Inflammatory macrophage treated with lipopolysaccharide for 4 hours (primary cell): ENCODE data around the gene PEMT.
"Not testable (repeated sequence)": the region's sequence is repeated elsewhere in the genome, so short reads cannot be mapped to it uniquely, and the experiment has no call there.

ENCODE experiments used
- DNase-seq: peaks from one replicate; pipeline ENCODE4 v3.0.0-alpha.2; 2020

PEMT gene

DNA sequence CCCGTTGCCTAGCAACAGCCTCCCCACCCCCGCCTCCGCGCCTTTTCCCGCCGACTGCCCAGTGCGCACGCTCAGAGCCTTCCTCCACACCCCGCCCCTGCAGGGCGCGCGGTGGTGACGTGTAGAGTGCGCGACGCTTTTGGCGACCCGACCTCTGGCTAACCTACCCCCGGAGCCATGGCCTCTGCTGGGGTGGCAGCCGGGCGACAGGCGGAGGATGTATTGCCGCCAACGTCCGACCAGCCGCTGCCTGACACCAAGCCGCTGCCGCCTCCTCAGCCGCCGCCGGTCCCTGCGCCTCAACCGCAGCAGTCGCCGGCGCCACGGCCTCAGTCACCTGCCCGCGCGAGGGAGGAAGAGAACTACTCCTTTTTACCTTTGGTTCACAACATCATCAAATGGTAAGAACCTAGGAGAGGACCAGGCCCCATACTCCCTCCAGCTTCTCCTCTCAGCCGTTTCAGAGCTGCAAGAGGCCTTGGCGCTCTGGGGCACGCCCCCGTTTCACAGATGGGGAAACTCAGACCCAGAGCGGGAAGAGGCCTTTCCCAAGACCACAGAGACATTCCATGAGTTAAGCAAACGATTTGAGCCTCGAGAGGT is 114.5 kb downstream of the PEMT start, which contains the start of gene MED9:
Gene MED9, plus strand, starts transcription at position 136 of the 603 bp plus-strand sequence. Its CDS starts 42 bp downstream, at position 178.
- DNase-seq = peak; percentile 93

DNA sequence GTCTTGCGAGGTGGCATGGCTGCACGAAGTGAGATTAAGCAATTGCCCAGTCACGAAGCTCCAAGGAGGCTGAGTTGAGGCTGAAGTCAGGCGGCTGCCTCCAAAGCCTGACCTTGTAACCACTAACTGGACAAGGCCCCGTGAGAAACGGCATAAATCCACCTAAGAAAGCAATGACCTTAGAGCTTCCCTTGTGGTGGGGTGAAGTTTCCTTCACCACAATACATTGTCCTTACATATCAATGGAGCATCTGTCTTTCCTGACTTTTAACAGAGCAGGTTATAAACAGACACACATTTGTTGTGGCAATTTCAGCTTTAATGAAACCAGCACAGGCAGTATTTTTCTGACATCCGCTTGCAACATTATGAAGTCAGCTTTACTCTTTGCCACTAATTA is 117.2 kb downstream of the PEMT start:
- no peak for DNase-seq

DNA sequence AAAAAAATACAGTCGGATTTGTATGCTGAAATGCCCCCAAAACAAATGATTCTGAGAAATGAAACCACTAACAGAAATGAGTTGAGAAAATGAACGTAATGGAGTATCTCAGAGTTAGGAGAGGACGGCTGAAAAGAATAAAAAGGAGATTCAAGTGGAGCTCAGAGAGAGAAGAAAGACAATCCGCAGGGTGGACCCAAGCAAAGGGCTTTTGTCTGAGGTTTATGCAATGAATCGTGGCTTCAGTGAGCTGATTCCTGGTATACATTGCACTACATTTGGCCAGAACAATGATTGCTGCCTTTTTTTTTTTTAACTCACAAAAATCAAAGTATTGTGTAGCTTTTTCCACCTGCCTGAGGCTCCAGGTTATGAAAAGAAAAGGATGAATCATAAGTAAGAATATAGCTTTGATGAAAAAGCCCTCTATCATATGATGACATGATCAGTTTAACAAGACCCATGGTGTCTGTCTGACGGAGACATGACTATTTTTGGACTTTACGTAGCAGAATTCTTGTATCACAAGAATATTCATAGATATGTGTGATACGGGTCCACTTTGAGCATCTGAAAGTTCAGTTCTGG is 119.1 kb downstream of the PEMT start:
- DNase-seq = no peak

DNA sequence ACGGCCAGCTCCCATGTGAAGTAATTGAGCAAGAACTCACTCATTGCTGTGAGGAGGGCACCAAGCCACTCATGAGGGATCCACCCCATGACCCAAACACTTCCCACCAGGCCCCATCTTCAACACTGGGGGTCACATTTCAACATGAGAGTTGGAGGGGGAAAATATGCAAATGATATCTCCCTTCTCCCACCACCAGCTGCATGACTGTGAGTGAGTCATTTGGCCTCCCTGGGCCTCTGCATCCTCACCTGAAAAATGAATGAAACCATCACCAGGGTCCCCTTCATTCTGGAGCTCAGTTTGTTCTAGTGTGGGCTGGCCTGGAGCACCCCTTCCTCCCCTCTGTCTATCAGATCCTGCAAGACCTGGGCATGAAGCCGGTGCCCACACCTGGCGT is 121.5 kb downstream of the PEMT start:
- DNase-seq = peak; percentile 17

DNA sequence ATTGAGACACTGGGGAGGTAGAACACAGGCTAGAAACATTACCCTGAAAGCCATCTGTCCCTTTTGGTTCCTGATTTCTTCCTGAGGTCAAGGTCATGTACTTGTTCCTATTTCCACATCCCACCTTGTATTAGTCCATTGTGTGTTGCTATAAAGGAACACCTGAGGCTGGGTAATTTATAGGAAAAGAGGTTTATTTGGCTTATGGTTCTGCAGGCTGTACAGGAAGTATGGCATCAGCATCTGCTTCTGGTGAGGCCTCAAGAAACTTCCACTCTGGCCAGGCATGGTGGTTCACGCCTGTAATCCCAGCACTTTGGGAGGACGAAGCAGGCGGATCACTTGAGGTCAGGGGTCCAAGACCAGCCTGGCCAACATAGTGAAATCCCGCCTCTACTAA is 122.2 kb downstream of the PEMT start:
- no peak for DNase-seq

DNA sequence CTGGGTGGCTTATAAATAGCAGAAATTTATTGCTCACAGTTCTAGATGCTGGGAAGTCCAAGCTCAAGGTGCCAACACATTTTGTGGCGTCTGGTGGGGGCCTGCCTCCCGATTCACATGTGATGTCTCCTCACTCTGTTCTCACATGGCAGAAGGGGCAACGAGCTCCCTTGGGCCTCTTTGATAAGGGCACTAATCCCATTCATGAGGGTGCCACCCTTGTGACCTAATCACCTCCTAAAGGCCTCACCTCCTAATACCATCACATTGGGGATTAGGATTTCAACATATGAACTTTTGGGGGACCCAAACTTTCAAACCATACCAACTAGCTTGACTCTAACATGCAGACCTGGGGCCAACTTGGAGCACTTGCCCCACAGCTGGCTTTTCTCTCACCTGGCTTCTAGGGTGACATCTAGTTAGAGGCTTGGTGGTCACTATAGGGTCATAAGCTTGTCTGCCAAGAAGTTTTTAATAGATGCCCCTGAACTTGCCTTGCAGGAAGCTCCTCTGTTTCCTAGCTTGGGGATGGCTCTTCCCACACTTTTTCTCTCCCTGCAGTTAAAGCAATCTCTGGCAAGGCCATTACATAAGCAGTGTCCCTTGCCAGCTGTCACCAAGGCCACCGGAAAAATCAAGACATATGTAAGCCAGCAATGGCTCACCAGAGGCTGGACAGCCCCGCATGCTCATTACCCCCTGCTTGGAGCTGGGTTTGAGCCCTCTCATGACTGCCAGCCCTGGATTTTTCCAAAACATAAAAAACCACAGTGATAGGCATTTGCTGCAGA is 123.1 kb downstream of the PEMT start:
- DNase-seq = no peak

DNA sequence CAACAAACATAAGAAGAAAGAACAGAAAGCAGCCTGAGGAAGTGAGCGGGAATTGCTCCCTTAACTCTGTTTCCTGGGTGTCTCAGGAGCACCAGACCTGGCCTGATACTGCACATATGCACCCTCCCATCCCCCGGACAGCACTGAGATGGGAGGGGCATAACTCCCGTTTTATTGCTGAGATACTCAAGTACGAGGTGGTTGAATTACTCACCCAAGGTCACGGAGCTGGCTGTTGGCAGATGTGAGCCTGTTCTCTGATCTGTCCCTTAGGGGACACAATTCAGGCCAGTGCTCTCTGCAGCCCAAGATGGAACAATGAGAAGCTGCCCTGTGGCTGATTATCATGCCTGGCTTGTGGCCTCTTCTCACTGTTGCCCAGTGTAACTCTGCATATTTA is 123.8 kb downstream of the PEMT start:
- no peak for DNase-seq

DNA sequence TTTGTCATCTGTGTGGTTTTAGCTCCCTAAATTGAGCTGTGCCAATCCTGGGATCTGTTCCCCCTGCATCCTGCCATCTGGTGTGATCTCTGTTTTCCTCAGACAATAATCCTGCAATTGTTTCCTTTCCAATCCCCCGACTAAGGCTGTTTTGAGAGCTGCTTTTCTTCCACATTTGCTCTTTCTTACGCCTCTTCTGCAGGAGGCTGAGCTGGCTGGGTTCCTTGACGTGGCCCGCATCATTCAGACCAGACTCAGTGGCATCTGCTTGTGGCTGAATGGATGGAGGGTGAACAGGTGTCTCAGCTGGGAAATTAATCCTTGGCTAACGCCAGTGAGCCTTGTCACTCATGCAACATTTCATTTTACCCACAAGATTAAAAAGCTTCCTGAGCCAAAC is 124.5 kb downstream of the PEMT start:
- no peak for DNase-seq

DNA sequence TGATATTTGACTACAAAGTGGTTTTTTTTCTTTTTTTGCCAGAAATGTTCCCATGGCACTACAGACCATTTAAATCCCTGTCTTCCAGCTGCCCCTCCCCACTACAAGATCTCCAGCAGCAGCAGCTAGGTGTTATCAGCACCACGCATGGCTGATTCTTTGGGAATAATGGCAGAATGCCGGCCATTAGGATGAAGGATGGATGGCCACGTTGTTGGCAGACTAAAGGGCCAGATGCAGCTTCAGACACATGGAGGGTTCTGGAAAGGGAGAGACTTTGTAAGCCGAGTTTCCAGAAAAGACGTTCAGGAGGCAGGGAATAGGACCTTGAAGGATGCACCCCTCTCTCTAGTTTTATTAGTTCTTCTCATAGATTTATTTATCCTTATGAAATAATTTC is 125.0 kb downstream of the PEMT start:
- DNase-seq = no peak

DNA sequence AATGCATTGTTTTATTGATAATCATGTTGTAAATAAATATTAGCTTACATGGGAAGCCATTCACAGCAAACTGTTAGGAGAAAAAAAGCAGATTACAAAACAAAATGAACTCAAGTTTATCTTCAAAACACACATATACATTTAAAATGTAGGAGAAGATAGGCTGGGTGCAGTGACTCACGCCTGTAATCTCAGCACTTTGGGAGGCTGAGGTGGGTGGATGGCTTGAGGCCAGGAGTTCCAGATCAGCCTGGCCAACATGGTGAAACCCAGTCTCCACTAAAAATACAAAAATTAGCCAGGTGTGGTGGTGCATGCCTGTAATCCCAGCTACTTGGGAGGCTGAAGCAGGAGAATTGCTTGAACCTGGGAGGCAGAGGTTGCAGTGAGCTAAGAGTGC is 125.6 kb downstream of the PEMT start:
- DNase-seq = not testable (repeated sequence)

DNA sequence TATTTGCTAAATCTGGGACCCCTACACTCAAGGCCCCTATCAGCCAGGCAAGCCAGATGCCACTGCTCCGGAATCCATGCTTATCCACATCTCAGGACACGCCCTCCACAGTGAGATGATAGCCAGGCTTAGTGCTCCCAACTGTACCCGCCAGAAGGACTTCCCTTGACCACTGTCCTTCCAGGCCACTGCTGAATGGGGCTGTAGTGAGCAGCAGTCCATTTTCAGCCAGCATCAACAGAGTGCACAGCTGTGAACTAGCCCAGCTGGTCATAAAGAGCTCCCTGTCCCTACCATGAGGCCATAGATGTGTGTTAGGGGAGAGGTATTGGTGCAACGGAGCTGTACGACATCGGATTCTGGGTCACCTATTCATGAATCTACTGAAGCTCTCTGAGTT is 127.7 kb downstream of the PEMT start:
- no peak for DNase-seq

DNA sequence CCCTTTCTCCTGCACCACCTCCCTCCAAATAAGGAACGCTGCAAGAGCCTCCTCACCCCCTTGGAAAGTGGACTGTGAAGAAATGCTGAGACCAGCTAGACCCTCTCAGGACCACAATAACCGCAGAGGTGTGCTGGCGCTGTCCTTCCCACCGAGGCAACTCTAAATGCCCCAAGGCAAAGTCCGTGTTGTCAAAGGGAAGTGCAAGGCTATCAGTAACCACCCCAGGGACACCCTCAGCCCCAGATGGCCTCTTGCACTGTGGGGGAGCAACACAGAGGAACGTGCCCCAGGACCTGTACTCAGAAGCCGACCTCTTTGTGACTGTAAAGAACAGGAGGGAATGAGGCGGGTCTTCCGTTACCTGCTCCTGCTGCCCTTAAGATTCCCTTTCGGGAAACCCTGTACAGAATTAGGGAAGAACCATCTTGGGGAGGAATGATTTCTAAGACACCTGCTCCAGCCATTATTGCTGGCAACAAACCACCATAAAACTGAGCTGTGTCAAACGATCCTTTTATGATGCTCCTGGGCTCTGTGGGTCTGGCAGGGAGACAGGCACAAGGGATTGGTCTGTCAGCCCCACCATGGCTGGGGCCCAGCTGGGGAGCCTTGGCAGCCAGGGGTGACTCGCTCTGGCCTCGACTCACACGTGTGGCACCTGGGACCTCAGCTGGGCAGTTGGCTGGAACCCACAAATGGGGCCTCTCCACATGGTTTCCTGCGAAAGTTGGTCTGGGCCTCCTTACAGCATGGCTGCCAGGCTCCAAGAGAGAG is 129.3 kb downstream of the PEMT start:
- no peak for DNase-seq

DNA sequence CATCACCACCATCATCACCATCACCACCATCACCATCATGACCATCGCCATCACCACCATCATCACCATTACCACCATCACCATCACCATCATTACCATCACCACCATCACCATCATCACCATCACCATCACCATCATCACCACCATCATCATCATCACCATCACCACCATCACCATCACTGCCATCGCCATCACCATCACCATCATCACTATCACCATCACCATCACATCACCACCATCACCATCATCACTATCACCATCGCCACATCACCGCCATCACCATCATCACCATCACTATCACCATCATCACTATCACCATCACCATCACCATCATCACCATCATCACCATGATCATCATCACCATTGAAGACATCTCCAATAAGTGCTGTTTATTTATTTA is 131.5 kb downstream of the PEMT start:
- DNase-seq = no peak

DNA sequence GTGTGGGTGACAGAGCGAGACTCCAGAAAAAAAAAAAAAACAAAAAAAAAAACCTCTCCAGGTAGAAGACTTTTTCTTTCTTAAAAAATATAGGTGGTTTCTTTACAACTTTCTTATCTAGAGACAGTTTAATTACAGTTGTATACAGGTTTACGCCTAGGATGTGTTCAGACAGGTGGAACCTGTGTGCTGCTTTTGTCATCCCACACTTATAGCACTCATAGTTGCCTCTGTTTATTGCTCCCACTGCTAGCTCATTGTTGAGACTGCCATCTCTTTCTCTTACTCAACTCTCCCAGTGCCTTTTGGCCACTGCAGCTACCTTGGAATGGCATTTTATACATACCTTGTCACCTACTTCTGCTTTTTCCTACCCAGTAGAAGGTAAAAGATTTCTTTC is 133.8 kb downstream of the PEMT start:
- no peak for DNase-seq

DNA sequence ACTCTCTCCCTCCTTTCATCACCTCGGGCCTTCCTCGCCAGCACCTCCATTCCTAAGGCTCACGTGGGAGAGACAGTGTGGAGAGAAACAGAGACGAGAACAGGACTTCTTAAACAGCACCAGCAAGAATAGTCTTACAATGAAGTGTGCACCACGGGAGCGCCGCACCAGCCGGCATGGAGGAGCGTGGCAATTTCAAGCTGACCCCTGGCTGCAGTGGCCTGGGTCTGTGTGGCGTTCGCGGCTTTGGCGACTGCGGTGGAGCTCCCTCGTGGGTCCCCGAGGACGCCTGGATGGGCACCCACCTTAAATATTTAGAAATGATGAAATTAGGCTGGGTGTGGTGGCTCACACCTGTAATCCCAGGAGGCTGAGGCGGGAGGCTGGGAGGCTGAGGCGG is 135.3 kb downstream of the PEMT start:
- no peak for DNase-seq
